Fibroblast of the aortic adventitia (primary cell): ENCODE measurements around the gene TMEM131L. TPM values are rescaled to one million over a fixed set of nuclear protein-coding genes. Genes with fewer than 3 reads are reported as not detected.
"Not testable (repeated sequence)": the region's sequence is repeated elsewhere in the genome, so short reads cannot be mapped to it uniquely, and the experiment has no call there.

Experiments used
- DNase-seq: peaks from one replicate; pipeline ENCODE4 v3.0.0-alpha.2; 2010; ENCODE audit warnings: low read depth
- H3K4me3 ChIP-seq: 2 replicates; pipeline ENCODE4 v1.5.1; 2011; ENCODE audit warnings: low read depth, mild to moderate bottlenecking, control low read depth, low read length, moderate library complexity
- total RNA-seq: library from RNA; depleted of rRNA; stranded (reverse); fragments of >200 nt; gene quantifications from 2 replicates; pipeline ENCODE4 v1.2.3, GENCODE V29; 2012; ENCODE audit warnings: low replicate concordance
- TF ChIP-seq, protein P1 (sequence below): IDR thresholded peaks from 2 replicates; pipeline ENCODE4 v1.5.1; 2011; ENCODE audit warnings: mild to moderate bottlenecking, low read length, control low read depth, inconsistent platforms; ENCODE audit not compliant: insufficient read depth

The TMEM131L gene
- total RNA-seq, 1 donor: 10.8 TPM

DNA sequence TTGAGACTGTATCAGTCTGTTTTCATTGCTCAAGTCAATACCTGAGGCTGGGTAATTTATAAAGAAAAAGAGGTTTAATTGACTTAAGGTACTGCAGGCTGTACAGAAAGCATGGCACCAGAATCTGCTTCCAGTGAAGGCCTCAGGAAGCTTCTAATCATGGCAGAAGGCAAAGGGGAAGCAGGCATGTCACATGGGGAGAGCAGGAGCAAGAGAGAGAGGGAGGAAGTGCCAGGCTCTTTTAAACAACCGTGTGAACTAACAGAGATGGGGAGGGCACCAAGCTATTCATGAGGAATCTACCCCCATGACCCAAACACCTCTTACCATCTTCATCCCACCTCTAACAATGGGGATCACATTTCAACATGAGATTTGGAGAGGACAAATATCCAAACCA, 7.2 kb upstream of the TMEM131L start:
- TF ChIP-seq, protein P1, sequence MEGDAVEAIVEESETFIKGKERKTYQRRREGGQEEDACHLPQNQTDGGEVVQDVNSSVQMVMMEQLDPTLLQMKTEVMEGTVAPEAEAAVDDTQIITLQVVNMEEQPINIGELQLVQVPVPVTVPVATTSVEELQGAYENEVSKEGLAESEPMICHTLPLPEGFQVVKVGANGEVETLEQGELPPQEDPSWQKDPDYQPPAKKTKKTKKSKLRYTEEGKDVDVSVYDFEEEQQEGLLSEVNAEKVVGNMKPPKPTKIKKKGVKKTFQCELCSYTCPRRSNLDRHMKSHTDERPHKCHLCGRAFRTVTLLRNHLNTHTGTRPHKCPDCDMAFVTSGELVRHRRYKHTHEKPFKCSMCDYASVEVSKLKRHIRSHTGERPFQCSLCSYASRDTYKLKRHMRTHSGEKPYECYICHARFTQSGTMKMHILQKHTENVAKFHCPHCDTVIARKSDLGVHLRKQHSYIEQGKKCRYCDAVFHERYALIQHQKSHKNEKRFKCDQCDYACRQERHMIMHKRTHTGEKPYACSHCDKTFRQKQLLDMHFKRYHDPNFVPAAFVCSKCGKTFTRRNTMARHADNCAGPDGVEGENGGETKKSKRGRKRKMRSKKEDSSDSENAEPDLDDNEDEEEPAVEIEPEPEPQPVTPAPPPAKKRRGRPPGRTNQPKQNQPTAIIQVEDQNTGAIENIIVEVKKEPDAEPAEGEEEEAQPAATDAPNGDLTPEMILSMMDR: no peak
- H3K4me3 ChIP-seq: no peak overlapping the region
- no peak for DNase-seq

DNA sequence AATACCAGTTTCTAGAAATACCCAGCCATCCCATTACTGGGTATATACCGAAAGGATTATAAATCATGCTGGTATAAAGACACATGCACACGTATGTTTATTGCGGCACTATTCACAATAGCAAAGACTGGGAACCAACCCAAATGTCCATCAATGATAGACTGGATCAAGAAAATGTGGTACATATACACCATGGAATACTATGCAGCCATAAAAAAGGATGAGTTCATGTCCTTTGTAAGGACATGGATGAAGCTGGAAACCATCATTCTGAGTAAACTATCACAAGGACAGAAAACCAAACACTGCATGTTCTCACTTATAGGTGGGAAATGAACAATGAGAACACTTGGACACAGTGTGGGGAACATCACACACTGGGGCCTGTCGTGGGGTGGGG, 4.6 kb upstream of the TMEM131L start:
- DNase-seq, H3K4me3 ChIP-seq: not testable (repeated sequence)

DNA sequence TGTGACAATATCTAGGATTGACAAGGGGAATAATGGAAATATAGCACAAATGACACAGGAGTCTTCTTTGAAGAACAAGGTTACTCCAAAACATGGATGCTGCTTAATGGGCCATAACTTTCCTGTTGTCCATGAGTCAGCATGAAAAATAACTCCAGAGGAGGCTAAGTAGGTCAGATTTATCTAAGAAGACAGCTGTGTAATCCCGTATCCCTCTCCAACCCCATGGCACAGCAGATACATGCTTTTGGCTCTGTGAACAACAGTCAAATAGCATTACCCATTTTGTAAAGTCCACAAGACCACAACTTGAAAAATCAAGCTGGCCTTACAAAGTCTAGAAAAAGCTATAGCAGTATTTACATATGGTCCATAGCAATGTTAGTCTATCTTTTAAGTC, 2.1 kb upstream of the TMEM131L start:
- DNase-seq: peak; percentile 12
- TF ChIP-seq, protein P1: no peak
- H3K4me3 ChIP-seq: no peak overlapping the region

DNA sequence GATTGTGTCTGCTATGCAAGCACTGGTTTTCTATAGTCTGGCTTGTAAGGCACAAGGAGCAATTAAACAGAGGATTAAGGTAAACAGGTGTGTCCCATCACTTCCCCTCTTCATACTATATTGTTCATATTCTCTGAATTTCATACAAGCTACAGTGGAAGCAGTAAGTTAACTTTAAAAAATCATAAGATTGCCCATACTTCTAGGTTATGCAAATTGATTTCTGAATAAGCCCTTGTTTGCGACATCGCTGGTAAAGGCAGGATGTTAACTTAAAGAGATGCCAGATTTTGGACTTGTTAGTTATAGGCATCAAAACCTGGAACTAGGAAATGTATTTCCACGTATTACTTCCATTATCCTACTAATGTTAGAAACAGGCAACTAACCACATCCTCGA, 1.0 kb upstream of the TMEM131L start:
- TF ChIP-seq, protein P1: no peak
- peak; percentile 13 for DNase-seq
- no peak overlapping the region for H3K4me3 ChIP-seq

DNA sequence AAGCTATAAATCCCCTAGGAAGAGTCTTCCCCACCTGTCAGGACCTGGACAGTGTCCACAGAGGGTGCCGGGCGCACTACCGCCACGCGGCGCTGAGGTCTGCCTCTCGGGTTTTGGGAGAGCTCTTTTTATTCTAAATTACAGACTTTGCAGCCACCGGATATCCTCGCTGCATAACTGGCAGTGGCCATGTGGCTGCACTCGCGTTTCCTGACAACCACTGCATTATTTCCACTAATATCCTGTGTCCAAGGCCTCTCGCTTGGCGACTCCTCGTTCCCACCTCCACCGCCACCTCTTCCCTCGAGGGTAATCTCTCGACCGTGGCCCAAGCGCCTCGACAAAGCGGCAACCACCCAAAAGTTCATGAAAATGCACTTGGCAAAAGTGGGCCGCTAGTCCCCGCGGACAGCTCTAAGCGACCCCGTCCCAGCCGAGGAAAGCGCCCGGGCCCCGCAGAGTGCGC, 512 bp upstream of the TMEM131L start:
- peak; percentile 58 for DNase-seq
- TF ChIP-seq, protein P1: peak; percentile 34
- peak overlapping the region; percentile 65 for H3K4me3 ChIP-seq

DNA sequence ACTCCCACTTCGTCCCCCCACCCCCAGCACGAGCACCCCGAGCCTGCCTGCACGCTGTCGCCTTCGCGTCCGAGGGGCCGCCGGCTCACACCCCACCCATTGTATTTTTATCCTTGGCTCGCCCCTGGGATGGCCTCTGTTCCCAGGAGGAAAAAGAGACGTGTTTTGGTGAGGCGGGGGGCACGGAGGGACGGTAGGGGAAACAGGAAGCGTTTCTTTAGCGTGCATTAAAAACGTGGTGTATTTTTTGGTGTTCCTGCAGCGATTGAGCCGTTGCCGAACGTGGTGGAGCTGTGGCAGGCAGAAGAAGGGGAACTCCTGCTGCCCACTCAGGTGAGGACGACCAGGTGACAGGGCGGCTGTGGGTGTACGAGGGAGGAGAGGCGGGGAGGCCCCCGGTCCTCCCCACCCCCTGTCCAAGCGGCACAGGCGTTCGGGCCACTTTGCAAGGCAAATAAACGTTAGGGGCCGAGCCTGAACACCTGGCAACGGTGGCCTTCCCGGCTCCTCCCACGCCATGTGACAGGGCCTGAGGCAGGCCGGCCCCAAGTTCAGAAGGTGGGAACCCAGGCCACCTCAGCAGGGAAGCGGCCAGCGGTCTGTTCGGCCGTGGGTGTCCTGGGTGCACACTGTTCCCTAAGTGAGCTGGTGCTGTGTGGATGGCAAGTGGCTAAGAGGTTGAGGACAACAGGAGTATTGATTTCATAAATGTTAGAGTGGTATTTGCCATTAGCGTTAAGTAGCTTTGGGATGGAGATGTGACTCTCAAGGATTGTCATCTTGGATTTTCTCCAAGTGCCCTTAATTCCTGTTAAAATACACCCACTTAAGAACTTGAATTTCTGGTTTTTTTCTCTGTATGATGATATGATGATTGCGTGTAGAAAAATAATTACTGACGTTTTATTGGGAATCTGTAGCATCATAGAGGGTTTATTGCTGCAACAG, 1.1 kb downstream of the TMEM131L start:
- no peak for DNase-seq
- H3K4me3 ChIP-seq: peak overlapping the region; percentile 92
- TF ChIP-seq, protein P1: no peak

DNA sequence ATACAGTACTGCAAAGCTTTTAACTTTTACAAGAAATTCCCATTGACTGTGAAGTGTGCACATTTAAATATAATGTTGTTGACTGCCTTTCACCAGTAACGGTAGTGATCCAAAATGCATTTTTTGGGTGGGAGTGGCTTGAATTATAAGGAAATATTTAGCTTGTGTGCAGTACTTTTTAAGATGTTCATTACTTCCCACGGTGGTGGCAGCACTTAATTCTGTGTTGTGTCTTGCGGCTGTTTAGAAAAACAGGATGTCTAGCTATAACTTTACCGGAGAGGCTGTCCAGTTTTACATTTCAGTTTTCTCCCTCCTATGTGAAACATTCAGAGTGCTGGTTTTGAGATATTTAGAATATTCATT, 1.7 kb downstream of the TMEM131L start:
- H3K4me3 ChIP-seq: peak overlapping the region; percentile 92
- TF ChIP-seq, protein P1: no peak
- peak; percentile 54 for DNase-seq
